Measurements from ENCODE around the gene ERC2. TPM values are rescaled to one million over a fixed set of nuclear protein-coding genes. Genes with fewer than 3 reads are reported as not detected.

The ERC2 gene
- total and polyA plus RNA-seq, 12 donors: 0.22 to 4.2 (median 1.7) TPM

- no peaks in the 10 kb centered on the region for H3K9me3 ChIP-seq
These were observed 521.6 kb downstream of the ERC2 start for GRCh38 chr3:55946574-55947160.

GRCh38 chr3:55942868-55943267, 525.4 kb downstream of the ERC2 start:
- H3K9me3 ChIP-seq: no peaks in the 10 kb centered on the region
- WGBS, 2 donors: 86 to 87% methylated on average over 2 of the region's 2 CpGs
- intact Hi-C loops (cut with DNase I): no loop called here

More at GRCh38 chr3:55946574-55947160, 521.6 kb downstream of the ERC2 start:
- ATAC-seq (no peak), DNase-seq (no peak)
- no peak overlapping the region for H3K4me3 ChIP-seq
- WGBS, 2 donors: 74 to 75% methylated on average over 4 of the region's 4 CpGs
- H3K4me1 ChIP-seq: no peaks in the 10 kb centered on the region
- no peak overlapping the region for H3K27ac ChIP-seq
- peaks cover 0 to 8% (median 0%) of the 10 kb centered on the region in 7 donors for H3K27me3 ChIP-seq
- intact Hi-C loops (cut with DNase I): no loop called here
- TF ChIP-seq CTCF (IDR thresholded peaks at IDR 0.05): no peak
- no peaks in the 10 kb centered on the region for H3K36me3 ChIP-seq

GRCh38 chr3:55939287-55939686, 529.0 kb downstream of the ERC2 start:
- TF ChIP-seq CTCF (IDR thresholded peaks at IDR 0.05): no peak
- no peaks in the 10 kb centered on the region for H3K4me1 ChIP-seq
- DNase-seq (no peak), ATAC-seq (no peak)
- H3K27me3 ChIP-seq: peaks cover 0 to 9% (median 0%) of the 10 kb centered on the region in 7 donors
- WGBS, 2 donors: 94 to 97% methylated on average over 1 of the region's 1 CpG
- no peaks in the 10 kb centered on the region for H3K9me3 ChIP-seq
- intact Hi-C loops (cut with DNase I): no loop called here
- no peaks in the 10 kb centered on the region for H3K36me3 ChIP-seq
- H3K4me3 ChIP-seq: no peak overlapping the region
- no peak overlapping the region for H3K27ac ChIP-seq

More at GRCh38 chr3:55942868-55943267, 525.4 kb downstream of the ERC2 start:
- no peak for ATAC-seq
- no peaks in the 10 kb centered on the region for H3K36me3 ChIP-seq
- H3K27ac ChIP-seq: no peak overlapping the region
- no peak for TF ChIP-seq CTCF (IDR thresholded peaks at IDR 0.05)
- H3K4me3 ChIP-seq: no peak overlapping the region
- DNase-seq: no peak
- H3K4me1 ChIP-seq: no peaks in the 10 kb centered on the region
- peaks cover 0 to 9% (median 0%) of the 10 kb centered on the region in 7 donors for H3K27me3 ChIP-seq

GRCh38 chr3:55937301-55937700, 531.0 kb downstream of the ERC2 start:
- H3K9me3 ChIP-seq: no peaks in the 10 kb centered on the region

More at GRCh38 chr3:55937301-55937700, 531.0 kb downstream of the ERC2 start:
- intact Hi-C loops (cut with DNase I): no loop called here
- WGBS, 2 donors: 70 to 74% methylated on average over 2 of the region's 2 CpGs
- no peak overlapping the region for H3K4me3 ChIP-seq
- no peak overlapping the region for H3K27ac ChIP-seq
- H3K4me1 ChIP-seq: no peaks in the 10 kb centered on the region
- no peak for DNase-seq
- H3K27me3 ChIP-seq: peaks cover 0 to 3% (median 0%) of the 10 kb centered on the region in 7 donors
- no peaks in the 10 kb centered on the region for H3K36me3 ChIP-seq
- TF ChIP-seq CTCF (IDR thresholded peaks at IDR 0.05): no peak
- ATAC-seq: no peak

Measured in heart right ventricle (tissue), 16 donors.